Activated CD8-positive, alpha-beta memory T cell treated with anti-CD3 and anti-CD28 coated beads, Interleukin-2, amount 50 U/mL, for 48 hours (primary cell): ENCODE measurements around the gene TMEM63B.
"Not testable (repeated sequence)": the region's sequence is repeated elsewhere in the genome, so short reads cannot be mapped to it uniquely, and the experiment has no call there.

Experiments
- DNase-seq: peaks from one replicate; pipeline ENCODE4 v3.0.0-alpha.2; 2020

Gene TMEM63B

DNA sequence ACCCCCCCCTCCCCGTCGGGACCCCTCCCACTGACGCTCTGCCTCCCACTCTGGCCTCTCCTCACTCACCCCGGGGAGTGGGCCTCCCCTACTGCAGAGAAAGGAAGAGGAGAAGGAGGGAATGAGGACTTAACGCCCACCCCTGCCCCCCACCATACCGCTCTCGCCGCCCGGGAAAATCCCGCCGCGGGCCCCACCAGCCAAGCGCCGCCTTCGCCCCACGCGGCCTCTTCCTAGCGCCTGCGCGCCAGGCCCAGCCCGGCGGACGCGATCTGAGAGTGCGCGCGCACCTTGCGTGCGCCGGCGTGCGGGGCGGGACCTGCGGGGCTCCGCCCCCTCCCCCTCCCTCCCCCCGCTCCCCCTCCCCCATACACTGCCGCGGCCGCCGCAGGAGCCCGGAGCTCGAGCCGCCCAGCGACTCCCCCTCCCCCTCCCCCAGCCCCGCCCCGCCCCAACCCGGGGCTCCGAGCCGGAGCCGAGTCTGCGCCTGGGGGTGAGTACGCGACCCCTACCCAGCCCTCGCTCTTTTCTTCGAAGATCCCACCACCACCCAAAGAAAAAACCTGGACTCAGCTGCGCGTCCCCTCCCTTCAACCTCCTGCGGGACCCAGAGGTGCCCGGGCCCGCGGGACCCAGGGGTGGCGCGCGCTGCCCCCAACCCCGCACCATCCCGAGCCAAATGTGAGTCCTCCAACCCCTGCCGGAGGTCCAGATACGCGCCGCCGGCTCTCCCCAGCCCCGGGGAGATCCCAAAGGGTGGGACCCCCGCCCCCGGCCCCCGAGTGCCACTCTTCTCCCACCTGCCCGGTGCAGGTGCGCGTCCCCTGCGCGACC is at the start of gene TMEM63B, which contains the start of gene MRPL14:
Gene TMEM63B (plus strand): TSS at position 369 of the 834 bp plus-strand sequence. CDS start 7,031 bp downstream, outside the sequence.
Gene MRPL14 (minus strand): TSS at position 267 of the 834 bp plus-strand sequence. CDS start 10,841 bp downstream, outside the sequence.
- peak; percentile 97 for DNase-seq

DNA sequence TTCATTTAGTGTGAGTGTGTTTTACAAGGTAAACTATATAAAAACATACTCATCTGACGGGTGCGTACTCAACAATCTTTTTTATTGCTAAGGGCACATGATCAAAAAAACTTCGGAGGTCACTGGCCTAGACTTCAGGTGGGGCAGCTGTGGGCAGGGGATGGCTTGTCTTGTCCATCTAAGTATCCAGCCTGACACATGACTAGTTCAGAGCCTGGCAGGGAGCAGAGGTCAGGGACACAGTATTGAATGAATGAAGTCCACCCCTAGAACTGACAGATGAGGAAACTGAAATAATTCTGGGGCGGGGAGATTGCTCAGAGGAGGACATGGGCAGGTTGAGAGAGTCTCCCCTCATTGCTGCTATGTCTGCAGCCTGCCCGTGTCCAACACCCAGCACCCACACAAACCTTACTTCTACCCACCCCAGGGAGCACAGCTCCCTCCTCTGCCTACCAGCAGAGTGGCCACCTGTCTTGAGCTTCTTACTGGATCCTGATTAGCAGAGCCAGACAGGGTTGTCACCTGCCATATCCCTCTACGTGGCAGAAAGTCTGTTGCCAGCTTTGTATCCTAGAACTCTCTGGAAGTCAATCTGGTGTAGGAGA is 49.0 kb upstream of the TMEM63B start:
- DNase-seq = no peak

DNA sequence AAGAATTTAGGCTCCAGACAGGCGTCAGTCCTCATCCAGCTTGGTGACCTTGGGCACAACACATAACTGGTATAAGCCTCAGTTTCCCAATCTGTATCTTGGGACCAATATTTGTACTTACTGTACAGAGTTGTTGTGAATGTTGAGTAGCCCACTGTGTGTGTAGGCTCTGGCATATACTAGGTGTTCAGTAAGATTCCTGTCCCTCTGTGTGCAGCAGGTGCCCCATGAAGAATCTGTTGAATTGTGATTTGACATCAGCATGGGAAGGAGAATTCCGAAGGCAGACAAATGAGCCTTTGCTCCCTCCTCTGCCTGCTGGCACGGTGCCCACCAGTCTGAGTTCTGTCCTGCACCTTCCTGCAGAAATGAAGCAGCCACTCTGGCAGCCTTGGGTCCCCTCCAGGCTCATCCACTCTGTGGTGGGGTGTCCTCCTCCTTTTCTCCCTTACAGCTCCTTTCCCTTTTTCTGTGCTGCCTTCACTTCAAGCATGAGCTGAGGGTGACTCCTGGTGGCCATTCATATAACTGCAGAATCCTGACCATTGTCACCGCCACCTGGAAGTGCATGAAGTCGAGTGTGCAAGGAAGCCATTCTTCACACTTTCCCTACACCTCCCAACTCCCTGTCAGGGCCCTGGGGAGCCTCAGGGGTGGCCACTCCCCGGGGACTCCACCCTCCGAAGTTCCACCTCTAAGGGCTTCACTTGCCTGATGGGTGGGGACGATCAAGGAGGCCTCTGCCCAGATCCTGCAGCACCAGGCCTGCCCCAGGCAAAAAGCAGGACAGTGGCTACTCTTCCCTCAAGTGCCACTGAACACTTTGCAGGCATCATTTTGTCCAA is 48.3 kb upstream of the TMEM63B start:
- peak; percentile 81 for DNase-seq

DNA sequence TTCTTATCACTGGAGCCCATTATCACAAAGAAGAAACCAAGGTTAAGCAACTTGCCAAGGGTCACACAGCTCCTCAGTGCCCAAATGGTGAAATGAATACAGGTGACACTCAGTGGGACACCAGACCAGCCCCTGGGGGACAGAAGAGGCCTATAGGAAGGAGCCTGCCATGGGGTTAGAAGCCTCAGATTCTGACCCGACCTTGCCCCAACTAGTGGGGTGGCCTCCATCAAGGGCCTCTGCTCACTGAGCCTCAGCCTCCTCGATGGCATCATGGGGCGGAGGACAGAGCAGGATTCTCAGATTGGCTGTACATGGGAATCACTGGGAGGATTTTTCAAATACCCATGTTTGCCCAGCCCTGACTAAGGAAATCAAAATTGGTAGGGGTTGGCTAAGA is 47.7 kb upstream of the TMEM63B start:
- DNase-seq = no peak

DNA sequence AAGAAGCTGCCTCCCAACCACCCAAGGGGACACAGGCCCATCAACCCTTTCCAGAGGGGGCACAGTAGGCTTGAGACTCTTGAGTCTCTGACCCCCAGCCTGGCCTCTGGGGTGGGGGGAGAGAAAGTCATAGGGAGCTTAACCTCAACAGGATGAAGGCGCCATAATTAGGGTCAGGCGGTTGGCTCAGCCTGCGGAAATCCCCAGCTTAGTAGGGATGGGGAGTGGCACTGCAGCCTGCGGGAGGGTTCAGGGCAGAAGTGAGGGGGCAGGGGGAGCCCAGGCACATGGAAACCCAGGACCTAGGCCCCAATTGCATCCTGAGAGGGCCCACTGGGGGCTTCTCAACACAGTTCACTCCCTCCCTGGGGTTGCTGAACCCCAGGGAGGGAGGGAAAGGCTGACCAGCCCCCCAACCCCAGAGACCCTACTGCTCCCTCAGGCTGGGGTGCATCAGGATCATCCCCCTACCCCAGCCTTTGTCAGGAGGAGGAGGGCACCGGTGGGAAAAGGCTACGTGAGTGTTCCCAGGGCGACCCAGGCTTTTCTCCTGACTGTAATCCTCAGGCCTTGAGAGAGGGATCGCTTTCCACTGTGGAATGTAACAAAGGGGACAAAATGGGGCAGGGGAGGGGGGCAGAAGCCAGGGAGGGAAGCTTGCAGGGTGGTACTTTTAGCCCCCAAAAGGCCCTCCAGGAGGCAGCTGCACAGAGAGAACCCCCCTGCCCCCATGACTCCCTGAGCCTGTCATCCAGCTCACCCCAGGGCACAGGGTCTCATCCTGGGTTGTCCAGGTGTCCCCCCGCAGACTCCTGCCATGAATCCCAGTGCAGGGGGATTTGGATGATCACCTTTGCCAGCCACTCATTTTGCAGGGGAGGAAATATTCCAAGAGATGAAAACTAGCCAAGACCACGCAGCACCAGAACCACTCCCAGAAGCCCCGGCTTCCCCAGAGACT is 46.5 kb upstream of the TMEM63B start:
- DNase-seq = no peak

DNA sequence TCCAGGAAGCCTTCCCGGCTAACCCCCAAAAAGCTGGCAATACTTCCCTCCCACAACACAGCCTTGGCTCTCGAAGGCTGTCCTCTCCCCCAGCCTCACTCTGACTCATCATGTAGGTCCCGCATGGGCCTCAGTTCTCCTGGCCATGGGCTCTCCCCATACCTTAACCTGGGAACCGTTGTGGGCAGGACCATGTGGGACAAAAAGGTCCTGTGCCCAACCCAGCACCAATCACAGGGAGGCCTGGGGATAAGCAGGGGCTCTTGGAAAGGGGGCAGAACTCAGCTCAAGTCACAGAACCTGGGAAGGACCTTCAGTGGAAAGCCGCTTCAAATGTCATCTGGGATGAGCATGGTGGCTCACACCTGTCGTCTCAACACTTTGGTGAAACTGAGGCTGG is 45.6 kb upstream of the TMEM63B start:
- DNase-seq = no peak

DNA sequence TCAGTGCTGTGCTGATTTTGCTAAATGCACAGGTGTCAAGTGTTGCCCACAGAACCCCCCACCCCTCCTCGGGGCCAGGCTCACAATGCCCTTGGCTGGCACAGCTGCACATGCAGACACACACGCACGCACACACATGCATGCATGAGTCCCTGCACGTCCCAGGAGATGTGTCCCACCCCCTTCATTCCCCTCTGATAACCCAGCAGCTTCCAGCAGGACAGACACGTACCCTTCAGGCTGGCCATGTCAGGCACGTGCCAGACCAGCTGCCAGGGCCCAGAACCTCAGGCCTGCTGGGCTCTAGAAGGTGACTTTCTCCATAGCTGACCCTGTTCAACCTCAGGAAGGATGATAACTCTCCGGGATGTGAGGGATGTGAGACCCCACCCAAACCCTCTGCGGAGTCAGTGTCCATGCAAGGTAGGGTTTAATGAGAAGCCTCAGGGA is 44.5 kb upstream of the TMEM63B start:
- DNase-seq = no peak

DNA sequence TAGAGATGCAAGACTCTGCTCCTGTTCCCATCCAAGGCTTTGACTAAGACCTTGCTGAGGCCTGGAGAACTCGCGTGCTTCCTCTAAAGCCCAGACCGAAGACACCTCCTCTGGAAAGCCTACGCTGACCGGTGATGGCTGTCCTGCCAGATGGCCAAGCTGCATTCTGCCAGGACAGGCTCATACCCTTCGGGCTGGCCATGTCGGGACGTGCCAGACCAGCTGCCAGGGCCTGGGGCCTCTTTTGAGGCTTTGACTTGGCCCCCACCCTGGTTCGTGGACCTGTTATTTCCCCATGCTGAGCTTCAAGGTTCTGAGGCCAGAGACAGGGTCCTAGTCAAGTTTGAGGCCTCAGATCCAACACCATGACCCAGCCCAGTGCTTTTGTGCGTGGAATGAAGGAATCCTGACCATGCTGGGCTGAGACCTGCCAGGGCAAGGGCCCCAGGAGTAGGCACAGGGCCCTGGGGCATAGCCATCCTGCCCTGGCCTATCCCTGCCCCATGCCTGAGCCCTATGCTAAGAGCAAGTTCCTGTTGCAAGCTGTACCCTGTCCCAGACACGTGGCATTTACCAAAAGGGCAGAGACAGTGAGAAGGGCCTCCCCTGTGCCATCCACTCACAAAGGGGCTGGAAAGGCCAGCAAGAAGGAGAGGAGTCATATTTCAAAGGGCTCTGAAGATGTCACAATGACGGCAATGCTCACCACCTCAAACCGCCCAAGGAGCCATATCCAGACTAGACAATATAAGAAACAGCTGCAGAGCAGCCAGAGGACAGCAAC is 42.9 kb upstream of the TMEM63B start:
- no peak for DNase-seq

DNA sequence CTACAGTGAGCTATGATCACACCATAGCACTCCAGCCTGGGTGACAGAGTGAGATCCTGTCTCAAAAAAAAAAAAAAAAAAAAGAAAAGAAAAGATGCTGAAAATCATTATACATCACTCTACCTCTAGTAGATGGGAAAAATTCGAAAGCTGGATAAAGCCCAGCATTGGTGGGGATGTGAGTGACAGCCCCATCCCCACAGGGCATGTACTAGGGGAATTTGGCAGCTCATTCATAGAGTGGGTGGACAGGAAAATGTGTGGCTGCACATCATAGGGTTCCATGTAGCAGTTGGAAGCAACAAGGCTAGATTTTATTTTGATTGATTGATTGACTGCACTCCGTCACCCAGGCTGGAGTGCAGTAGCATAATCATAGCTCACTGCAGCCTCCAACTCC is 42.1 kb upstream of the TMEM63B start:
- DNase-seq = no peak

DNA sequence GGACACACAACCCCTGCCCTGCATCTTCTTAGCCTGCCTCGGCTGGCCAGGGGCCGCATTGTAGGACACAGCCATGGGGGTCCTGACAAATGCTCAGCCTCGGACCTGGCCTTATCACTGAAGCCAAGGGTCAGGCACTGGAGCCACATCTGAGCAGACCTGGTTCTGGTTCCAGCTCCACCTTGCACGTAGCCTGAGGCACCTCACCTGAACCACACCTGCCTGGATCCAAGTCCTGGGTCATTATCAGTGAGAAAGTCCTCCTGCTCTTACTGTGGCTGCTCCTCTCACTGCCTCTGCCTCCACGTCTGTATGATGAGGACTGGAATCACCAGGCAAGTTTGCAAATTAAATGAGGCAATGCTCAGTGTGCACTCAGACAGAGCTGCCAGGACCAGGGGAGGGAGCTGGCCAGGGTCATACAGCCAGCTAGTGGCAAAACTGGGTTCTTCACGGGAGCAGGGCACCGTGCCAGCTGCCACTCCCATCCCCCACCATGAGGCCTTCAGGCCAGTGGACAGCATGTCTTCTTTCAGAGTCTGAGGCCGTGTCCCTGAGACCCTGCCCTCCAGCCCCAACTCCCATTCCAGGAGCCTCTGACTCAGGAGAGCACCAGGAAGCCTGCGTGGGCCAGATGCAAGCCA is 40.3 kb upstream of the TMEM63B start:
- DNase-seq = no peak

DNA sequence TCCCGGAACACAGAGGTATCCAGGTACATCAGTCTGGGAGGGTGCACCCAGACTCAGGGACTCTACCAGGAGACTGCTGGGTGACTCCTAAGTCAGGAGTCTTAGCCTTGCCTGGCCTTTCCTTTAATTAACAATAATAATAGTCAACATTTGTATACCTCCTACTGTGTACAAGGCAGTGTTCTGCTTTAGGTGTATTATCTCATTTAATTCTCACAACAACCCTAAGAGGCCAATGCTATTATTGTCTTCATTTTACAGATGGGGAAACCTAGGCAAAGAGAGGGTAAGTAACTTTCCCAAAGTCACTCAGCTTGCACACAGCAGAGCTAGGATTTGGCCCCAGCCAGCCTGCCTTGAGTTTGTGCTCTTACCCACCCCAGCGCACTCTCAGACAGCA is 39.7 kb upstream of the TMEM63B start:
- DNase-seq = no peak

DNA sequence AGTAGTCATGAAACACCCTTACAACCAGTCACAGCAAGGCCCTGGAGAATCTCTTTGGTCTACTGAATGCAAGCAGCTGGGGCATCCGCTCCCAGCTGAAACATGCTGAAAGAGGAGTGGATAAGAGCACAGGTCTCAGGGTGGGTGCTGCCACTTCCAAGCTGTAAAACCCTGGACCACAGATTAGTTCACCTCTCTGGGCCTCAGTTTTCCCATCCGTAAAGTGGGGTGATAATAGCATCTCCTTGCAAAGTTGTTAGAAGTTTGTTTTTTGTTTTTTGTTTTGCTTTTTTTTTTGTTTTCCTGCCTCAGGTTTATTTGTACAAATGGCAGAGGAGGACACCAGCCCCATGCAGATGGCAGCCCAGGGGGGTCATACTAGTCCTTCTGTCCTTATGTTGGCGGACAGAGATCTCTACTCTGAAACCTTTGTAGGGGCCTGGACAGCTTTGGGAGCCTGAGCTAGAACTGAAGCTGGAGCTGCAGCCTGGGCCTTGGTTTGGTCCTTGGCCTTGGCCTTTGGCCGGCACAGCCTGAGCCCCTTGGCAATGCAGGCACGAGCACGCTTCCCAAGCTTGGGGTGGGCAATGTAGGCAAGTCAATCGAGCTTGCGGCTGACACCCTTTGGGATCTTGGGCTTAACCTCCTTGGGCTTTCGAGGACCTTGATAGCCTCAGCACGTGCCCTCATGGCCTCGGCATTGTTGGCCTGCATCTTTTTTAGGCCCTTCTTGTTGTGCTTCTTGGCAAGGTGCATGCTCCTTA is 38.3 kb upstream of the TMEM63B start:
- DNase-seq = no peak

DNA sequence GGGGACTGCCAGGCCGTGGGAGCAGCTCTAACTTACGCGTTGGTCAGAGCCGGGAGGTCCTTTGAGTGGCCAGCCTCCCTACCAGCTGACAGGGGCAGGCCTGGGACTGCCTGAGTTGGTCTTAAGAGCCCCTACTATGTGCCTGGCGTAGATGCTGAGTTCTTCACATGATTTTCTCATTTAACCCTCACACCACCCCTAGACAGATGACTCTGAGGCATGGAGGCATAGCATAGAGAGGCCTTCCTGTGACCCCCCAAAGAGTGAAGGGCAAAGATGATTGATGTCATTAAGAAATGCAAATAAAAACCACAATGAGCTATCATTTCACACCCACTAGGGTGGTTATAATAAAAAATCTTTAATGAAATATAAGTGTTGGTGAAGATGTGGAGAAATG is 36.9 kb upstream of the TMEM63B start:
- no peak for DNase-seq

DNA sequence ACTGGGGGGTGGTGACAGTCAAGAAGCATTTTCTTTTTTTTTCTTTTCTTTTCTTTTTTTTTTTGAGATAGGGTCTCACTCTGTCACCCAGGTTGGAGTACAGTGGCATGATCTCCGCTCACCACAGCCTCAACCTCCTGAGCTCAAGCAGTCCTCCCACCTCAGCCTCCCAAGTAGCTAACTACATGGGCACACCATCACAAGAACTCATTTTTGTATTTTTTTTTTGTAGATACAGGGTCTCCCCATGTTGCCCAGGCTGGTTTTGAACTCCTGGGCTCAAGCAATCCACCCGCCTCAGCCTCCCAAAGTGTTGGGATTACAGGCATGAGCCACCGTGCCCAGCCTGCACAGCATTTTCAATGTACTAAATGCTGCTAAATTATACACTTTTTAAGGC is 36.0 kb upstream of the TMEM63B start:
- DNase-seq = not testable (repeated sequence)

DNA sequence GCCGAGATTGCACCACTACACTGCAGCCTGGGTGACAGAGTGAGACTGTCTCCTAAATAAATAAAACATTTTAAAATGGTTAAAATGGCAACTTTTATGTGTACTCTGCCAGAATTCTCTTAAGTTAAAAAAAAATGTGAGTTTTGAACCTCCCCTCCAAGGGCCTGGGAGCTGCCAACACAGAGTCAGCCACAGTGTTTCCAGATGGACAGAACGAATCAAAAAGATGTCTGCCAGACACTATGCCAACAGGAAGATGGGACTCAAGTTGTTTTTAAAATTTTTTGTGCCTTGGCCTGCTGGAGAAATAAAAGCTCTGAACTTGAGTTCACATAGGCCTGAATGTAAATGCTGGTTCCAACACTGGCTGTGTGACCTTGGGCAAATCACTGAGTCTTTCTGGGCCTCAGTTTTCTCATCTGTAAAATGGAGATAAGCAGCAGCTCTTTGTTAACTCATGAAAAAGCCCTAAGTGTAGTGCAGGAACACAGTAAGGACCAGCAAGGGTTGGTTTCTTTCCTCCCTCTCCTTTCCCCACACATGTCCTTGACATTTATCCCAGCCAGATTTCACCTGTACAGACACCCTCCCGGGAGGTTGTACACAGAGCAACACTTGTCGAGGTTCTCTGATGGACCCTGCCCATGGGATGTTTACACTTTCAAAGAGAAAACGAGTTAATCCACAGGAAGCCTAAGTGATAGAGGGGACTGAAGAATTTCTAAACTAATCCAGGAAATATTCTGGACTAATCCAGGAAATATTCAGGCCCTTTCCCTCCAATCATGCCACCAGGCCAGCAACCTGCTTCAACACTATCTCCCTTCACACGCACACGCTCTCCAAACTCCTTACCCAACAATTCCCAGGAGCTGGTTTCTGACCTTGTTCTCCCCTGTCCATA is 35.1 kb upstream of the TMEM63B start:
- no peak for DNase-seq

DNA sequence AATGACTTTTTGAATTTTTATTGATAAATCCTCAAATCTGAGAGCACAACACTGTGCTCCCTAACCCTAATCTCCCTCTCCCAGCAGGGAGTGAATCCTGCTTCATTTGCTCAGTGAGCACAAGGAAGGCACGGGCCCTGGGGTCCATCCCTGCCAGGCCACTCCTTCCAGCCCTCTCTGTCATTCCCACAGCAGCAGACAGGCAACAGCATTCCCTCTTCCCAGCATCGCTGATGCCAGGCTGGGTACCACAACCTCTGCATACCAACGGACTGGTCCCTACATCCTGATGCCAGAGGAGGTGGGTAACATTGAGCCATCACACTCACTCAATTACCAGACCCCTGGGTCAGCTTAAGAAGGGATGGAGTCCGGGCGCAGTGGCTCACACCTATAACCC is 34.3 kb upstream of the TMEM63B start:
- DNase-seq = no peak

DNA sequence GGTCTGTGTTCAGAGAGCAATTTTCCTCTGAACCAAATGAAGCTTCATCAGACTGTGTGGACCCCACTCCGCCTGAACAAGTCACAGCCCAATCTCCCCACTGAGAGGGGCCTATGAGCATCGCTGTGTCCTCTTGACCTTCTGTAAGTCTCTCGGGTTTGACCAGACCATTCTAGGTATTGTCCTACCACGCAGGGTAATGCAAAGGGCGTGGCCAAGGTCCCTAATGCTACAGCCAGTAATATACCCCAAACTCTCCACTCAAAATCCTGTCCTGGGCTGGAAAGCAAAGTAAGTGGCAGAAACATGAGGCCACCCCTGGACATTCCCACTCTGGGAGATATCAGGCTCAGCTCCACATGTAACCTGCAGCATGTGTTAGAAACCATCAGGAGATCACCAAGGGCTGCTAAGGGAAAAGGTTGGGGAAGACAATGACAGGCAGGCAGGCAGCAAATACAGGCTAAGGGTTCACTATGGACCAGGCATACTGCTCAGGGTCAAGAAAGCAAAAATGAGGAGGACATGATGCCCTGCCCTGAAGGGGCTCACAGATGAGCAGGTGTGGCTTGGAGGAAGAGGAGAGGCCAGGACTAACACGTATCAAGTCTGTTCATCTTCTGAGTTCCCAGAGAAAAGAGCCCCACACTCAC is 33.5 kb upstream of the TMEM63B start:
- no peak for DNase-seq
